Measurements from ENCODE around the gene CDC42BPB.
"Not testable (repeated sequence)": the region's sequence is repeated elsewhere in the genome, so short reads cannot be mapped to it uniquely, and the experiment has no call there.

The CDC42BPB gene

DNA sequence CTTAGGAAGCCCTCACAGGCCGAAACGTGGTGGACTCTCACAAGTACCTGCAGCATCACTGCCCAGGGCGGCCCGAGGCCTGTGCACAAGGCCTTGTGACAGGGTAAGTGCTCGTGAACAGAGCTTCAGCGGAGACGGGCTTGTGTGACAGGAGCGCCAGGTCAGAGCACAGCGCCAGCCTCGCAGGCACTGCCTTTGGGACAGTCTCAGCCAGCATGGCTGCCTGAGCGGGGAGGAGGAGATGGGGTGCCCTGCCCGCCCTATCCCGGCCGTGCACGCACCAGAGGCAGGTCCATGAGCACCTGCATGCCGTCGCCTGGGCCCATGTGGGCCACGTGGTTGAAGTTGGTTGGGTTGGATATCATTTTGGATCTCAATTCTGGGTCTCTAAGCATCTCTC lies 118.0 kb downstream of the CDC42BPB start:
- no peak for DNase-seq

- DNase-seq = no peak
Measured at GRCh38 chr14:102938191-102938590, 119.2 kb downstream of the CDC42BPB start.

DNA sequence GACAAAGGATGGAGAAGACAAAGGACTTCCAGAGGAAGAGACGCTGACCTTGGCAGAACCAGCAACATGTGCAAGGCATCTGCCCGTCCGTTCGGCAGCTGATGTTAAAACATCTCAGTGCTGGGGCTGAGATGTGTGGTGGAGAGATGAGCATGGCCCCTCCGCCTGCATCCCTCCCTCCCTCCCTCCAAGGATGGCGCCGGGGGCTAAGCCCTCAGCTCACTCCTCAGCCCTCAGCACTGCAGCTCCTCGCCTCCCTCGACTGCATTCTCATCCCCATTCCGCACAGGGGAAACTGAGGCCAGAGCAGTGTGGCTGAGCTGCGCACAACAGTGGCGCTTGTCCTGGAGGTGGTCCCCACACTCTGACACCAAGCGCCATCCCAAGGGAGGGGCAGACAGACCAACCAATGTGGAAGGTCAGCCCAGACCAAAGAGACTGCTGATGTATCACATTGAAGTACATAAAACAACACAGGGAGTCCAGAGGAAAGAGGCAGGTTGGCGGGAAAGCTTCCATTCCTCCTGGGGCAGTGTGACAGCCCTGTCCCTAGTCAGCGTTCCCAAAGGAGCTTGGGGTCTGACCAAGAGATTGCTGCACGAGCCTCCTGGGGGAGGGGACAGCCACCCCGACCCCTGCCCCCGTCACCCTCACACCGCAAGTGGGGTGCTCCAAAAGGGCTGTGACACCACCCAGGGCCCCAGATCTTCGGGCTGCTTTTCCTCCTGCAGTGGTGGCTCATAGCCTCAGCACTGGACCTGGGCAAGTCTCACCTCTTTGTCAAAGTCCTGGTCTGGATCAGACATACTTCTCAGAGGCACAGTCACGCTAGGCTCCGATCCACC lies 119.8 kb downstream of the CDC42BPB start:
- no peak for DNase-seq

GRCh38 chr14:102935756-102936155 lies 121.6 kb downstream of the CDC42BPB start:
- no peak for DNase-seq

GRCh38 chr14:102933618-102934231 lies 123.6 kb downstream of the CDC42BPB start:
- DNase-seq = no peak

DNA sequence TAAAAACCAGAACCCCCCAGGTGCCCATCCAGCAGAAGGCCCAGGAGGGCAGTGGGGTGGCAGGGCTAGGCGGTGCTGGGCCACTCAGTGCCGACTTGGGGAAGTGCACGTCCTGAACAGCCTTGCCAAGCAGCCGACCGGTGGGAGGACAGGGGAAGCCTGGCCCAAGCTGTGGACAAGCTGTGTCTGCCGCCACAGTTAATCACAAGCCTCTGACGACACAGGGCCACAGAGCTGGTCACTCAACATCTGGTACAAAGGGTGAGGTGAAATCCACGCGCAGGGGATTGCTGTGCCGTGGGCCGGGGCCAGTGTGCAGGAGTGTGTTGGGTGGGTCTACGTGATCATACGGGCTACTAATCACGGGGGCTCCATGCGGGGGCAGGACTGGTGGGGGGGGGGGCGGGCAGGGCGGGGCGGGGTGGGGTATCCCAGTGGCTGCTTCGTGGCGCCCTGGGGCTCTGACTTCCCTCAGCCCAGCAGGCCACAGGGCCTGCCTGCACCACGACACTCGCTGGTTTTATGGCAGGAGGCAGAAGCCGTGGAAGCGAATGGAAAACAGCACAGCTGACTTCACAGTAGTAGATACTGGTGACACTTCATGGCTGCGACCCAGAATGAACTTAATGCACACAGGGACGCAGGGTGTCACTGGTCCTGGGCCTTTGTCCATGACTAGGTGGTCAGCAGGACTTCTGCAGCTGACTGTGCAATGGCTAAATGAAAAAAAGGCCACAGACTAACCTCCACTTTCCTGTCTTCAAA lies 124.7 kb downstream of the CDC42BPB start:
- DNase-seq = no peak

GRCh38 chr14:102931580-102932285 lies 125.6 kb downstream of the CDC42BPB start:
- DNase-seq = no peak

GRCh38 chr14:102930753-102931579 lies 126.4 kb downstream of the CDC42BPB start:
- no peak for DNase-seq

- peak in 1 of 3 donors; percentile 24 for DNase-seq
Measured at GRCh38 chr14:102930138-102930752, 127.1 kb downstream of the CDC42BPB start.

GRCh38 chr14:102929241-102930137 lies 127.9 kb downstream of the CDC42BPB start:
- DNase-seq = peak in 1 of 3 donors; percentile 15

DNA sequence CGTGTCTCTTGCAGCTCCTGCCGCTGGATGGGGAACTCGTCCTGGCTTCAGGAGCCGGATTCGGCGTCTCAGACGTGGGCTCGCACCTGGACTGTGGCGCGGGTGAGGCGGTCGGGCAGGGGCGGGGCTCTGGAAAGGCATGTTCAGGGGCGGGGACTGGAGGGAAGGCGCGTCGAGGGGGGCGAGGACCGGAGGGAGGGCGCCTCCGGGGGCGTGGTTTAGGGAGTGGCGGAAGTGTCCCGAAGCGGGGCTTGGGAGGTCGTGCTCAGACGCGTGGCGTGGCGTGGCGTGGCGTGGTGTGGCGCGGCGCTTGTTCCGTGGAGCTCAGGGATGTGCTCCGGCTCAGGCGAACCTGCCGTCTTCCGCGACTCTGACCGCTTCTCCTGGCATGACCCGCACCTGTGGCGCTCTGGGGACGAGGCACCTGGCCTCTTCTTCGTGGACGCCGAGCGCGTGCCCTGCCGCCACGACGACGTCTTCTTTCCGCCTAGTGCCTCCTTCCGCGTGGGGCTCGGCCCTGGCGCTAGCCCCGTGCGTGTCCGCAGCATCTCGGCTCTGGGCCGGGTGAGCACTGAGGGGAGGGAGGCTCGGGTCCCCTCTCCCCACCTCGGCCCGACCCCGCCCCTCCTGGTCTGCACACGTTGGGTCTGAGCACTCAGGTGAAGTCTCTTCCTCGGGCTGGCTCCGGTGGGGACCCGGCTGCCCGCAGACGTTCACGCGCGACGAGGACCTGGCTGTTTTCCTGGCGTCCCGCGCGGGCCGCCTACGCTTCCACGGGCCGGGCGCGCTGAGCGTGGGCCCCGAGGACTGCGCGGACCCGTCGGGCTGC lies 128.7 kb downstream of the CDC42BPB start:
- DNase-seq = peak; percentile 39 to 73 (median 43)

DNA sequence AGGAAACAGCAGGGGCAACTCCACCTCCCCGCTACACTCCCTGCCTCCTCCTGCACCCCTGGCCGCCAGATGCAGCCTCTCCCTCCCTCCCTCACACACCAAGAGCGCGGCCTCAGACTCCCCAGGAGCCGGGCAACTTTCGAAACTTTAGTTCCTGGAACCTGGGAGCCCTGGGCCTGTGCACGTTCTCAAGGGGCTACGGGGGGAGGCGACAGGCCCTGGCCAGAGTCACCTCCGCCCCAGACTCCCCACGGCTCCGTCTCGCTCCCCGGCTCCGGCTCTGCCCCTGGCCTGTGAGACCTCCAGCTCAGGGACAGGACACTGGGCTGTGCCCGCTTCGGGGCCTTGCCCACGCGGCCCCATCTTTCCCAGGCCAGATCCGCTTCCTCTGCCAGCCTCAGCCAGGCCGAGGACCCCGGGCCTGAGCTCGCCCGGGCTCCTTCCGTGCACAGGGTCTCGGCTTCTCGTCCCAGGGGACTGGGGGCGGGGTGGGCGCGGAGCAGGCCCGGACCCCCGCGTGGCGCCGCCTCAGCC lies 129.4 kb downstream of the CDC42BPB start:
- DNase-seq = peak in 2 of 3 donors; percentile 29 to 42

DNA sequence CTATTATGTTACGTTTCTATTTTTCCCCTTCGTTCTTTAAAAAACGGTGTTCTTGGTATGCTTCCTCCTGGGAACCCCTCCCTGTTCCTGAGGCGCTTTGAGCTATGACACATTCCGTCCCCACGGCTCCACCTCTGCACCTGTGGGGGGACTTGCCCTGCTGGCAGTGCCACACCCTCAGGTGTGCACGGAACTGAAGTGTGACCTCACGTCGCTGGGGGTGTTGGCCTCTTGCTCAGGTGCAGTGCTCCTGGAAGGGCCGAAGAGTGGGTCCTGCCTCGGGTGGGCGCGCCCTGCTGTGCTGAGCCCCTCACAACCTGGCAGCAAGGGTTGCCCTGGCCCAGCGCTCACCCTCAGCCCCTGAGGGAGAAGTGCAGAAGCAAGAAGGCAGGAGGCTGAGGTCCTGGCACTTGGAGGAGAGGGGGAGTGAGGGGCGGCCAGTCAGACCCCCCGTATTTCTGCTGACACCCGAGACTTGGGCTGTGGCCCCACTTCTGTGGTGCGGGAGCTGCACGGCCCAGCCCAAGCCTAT lies 129.9 kb downstream of the CDC42BPB start:
- no peak for DNase-seq

DNA sequence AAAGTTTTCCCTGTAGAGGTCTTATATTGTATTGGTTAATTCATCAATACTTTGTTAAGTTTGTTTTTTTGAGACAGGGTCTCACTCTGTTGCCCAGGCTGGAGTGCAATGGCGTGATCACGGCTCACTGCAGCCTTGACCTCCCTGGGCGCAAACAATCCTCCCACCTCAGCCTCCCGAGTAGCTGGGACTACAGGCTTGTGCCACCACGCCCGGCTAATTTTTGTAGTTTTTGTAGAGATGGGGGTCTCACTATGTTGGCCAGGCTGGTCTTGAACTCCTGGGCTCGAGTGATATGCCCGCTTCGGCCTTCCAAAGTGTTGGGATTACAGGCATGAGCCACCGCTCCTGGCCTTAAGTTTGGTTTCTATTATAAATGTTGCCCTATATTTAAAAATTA lies 130.5 kb downstream of the CDC42BPB start:
- not testable (repeated sequence) for DNase-seq

- no peak for DNase-seq
Measured at GRCh38 chr14:102926104-102926503, 131.2 kb downstream of the CDC42BPB start.

- no peak for DNase-seq
Measured at GRCh38 chr14:102925646-102926045, 131.7 kb downstream of the CDC42BPB start.

DNA sequence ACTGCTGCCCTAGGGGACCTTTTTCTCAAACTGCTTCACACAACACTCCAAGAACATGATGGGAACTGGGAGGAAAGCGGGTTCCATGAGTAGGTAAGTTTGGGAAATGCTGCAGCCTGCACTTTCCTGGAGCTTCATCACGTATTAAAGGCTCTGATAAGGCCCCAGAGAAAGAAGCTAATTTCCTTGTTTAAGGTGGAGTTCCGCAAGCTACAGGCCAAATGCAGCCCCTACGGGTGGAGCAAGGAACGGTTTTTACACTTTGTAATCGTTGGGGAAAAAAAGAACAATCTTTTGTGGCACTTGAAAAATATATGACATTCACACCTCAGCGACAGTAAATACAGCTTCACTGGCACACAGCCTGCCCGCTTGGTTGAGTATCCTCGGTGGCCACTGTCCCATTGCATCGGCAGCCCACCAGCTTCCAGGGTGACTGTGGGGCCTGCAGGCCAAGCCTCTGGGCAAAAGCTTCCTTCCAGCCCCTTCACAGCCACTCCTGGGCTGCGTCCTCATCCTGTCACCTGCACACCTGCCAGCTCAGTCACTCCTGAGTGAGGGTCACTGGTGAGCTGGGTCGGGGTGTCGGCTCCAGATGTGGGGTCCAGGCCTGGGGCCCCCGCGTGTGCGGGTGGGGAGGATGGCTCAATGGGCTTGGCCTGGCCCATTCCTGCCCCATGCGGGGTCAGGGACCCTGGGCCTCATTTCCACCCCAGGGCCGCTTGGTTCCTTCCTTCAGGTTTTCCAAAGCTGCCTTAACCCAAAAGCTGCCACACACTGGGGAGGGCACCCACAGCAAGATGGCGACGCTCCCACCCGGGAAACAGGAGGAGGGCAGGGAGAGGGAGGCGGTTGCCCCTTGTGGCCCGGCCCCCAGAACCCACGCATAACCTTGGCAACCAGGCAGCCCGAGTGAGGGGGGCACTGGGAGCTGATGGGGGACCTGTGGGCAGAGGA lies 132.4 kb downstream of the CDC42BPB start:
- no peak for DNase-seq
